Left ventricle myocardium inferior (tissue), 1 donor: ENCODE measurements around the gene TMEM163. TPM values are rescaled to one million over a fixed set of nuclear protein-coding genes. Genes with fewer than 3 reads are reported as not detected.

Source experiments
- DNase-seq: peaks from one replicate; pipeline ENCODE4 v3.0.0-alpha.2; 2020
- H3K27ac ChIP-seq: fragments of 200-600 bp; replicated peaks from 2 replicates; pipeline ENCODE4 v1.8.0; 2021
- H3K27me3 ChIP-seq: fragments of 200-600 bp; 2 replicates; pipeline ENCODE4 v1.8.0; 2021; ENCODE audit warnings: low read depth
- H3K36me3 ChIP-seq: fragments of 200-600 bp; 2 replicates; pipeline ENCODE4 v1.8.0; 2021
- H3K4me1 ChIP-seq: fragments of 200-600 bp; 2 replicates; pipeline ENCODE4 v1.8.0; 2021
- H3K4me3 ChIP-seq: fragments of 200-600 bp; 2 replicates; pipeline ENCODE4 v1.8.0; 2021; ENCODE audit warnings: mild to moderate bottlenecking, moderate library complexity
- H3K9me3 ChIP-seq: fragments of 200-600 bp; replicated peaks from 2 replicates; pipeline ENCODE4 v1.8.0; 2021
- intact Hi-C: fragments of 100-400 bp; cut with micrococcal nuclease; formaldehyde crosslinking; loops from one replicate; pipeline ENCODE4 v1.11.0; 2022
- total RNA-seq: library from RNA; stranded (reverse); fragmentation: NEBNext Ultra II Directional; extraction: Animal tissue kit (Norgen Biotek cat#: 25700); gene quantifications from one replicate; pipeline ENCODE4 v1.2.1, GENCODE V29; 2021
- TF ChIP-seq, protein P1 (sequence below): fragments of 200-600 bp; IDR thresholded peaks from 2 replicates; pipeline ENCODE4 v1.8.0; 2021; ENCODE audit warnings: antibody characterized with exemption, mild to moderate bottlenecking, borderline replicate concordance
- donor health status: DM: no; HTN: yes; CAD: no; lungs with severe emphysema.

Gene TMEM163
- total RNA-seq, 1 donor from 2014 or later: 0.22 TPM

DNA sequence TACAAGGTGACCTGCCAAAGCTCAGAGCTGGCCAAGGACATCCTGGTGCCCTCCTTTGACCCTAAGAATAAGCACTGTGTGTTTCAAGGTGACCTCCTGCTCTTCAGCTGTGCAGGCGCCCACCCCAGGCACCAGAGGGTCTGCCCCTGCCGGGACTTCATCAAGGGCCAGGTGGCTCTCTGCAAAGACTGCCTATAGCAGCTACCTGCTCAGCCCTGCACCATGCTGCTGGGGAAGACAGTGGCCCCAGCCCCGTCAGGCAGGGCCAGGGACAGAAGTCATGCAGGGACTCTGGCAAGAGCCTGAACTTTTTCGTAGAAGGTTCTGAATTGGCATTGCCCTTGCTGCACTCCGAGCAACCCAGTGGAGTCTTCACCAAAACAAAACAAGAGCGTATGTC is 270.1 kb downstream of the TMEM163 start:
- Histone ChIP-seq H3K27me3 (no peaks in the 10 kb centered on the region), H3K9me3 (no peaks in the 10 kb centered on the region), H3K4me1 (peaks cover 34% of the 10 kb centered on the region), H3K27ac (no peak overlapping the region), H3K36me3 (peaks cover 32% of the 10 kb centered on the region), H3K4me3 (no peak overlapping the region)
- intact Hi-C loops: loop anchor here (5.0 kb wide), 1 partner anchor 561 kb away; no protein-coding TSS in a partner anchor
- TF ChIP-seq, protein P1, sequence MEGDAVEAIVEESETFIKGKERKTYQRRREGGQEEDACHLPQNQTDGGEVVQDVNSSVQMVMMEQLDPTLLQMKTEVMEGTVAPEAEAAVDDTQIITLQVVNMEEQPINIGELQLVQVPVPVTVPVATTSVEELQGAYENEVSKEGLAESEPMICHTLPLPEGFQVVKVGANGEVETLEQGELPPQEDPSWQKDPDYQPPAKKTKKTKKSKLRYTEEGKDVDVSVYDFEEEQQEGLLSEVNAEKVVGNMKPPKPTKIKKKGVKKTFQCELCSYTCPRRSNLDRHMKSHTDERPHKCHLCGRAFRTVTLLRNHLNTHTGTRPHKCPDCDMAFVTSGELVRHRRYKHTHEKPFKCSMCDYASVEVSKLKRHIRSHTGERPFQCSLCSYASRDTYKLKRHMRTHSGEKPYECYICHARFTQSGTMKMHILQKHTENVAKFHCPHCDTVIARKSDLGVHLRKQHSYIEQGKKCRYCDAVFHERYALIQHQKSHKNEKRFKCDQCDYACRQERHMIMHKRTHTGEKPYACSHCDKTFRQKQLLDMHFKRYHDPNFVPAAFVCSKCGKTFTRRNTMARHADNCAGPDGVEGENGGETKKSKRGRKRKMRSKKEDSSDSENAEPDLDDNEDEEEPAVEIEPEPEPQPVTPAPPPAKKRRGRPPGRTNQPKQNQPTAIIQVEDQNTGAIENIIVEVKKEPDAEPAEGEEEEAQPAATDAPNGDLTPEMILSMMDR: no peak
- no peak for DNase-seq

DNA sequence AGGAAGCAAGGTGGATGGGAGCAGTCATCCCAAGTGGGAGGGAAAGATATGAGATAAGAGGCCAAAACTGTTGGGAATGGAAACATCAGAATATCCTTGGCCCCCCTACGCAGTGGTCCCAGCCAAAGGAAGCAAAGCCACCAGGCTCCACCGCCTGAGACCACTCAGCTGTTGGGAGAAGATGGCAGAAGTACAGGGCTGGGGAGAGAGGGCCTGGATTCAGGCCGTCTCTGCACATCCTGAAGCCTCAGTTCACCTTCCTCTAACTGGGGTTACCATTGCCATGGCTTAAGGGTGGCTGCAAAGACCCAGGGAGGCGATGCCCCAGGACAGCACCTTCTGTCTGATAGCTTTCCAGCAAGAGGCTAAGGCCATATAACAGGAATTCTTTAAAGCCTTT is 271.1 kb downstream of the TMEM163 start:
- TF ChIP-seq, protein P1: no peak
- DNase-seq: no peak
- Histone ChIP-seq H3K4me1 (peaks cover 39% of the 10 kb centered on the region), H3K36me3 (peaks cover 32% of the 10 kb centered on the region), H3K4me3 (no peak overlapping the region), H3K27me3 (no peaks in the 10 kb centered on the region), H3K27ac (no peak overlapping the region), H3K9me3 (no peaks in the 10 kb centered on the region)
- intact Hi-C loops: loop anchor here (5.0 kb wide), 1 partner anchor 560 kb away; no protein-coding TSS in a partner anchor

DNA sequence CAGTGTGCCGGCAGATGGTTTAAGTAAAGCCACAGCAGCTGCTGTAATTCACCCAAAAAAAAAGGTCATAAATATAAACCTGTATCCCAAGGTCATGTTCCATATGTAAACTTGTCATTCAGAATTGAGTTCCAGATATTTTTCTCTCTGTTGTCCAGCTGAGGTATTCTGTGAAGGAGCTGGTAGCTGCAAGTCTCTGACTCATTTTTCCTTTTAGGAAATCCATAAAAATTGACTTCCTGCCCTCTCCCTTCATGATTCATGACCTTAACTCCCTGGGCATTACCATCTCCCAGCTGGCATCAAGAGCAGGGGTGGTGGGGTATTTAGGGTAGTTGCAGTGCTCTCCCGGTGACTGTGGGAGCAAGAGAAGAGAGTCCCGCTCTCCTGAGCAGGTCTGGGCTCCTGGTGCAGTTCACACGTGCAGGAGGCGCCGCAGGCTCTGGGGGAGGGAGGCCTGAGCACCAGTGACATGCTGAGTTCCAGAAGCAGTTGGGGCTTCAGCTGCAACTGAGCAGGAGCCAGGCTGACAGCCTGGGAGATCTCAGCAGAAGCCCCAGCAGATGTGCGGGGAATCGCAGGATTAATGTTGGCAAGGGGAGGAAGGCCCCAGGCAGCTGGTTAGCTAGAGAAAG is 272.3 kb downstream of the TMEM163 start:
- Histone ChIP-seq H3K4me1 (peaks cover 42% of the 10 kb centered on the region), H3K27ac (no peak overlapping the region), H3K27me3 (no peaks in the 10 kb centered on the region), H3K4me3 (no peak overlapping the region), H3K9me3 (no peaks in the 10 kb centered on the region), H3K36me3 (peaks cover 43% of the 10 kb centered on the region)
- intact Hi-C loops: loop anchor here (5.0 kb wide), 1 partner anchor 559 kb away; no protein-coding TSS in a partner anchor
- TF ChIP-seq, protein P1: no peak
- DNase-seq: no peak

DNA sequence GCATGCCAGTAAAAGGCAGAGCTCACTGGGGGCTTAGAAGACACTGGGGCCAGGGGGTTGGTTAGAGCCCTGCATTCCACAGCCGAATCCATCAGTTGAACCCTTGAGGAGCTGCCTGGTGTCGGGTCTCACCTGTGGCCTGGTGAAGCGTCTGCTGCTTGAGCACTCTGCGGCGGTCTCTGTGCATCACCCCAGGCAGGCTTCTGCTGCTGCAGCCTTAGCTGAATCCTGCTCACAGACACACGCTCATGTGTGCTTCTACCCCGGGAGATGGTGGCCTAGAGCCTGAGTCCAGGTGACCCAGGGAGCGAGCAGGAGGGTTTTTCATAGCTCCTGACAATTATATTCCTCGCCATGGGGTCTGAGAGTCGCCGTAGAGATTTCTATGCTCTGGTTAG is 272.8 kb downstream of the TMEM163 start:
- intact Hi-C loops: loop anchor here (5.0 kb wide), 1 partner anchor 559 kb away; no protein-coding TSS in a partner anchor
- H3K4me3 ChIP-seq: no peak overlapping the region
- peaks cover 44% of the 10 kb centered on the region for H3K36me3 ChIP-seq
- no peak for DNase-seq
- H3K27me3 ChIP-seq: no peaks in the 10 kb centered on the region
- H3K9me3 ChIP-seq: no peaks in the 10 kb centered on the region
- H3K4me1 ChIP-seq: peaks cover 47% of the 10 kb centered on the region
- no peak overlapping the region for H3K27ac ChIP-seq
- TF ChIP-seq, protein P1: no peak

DNA sequence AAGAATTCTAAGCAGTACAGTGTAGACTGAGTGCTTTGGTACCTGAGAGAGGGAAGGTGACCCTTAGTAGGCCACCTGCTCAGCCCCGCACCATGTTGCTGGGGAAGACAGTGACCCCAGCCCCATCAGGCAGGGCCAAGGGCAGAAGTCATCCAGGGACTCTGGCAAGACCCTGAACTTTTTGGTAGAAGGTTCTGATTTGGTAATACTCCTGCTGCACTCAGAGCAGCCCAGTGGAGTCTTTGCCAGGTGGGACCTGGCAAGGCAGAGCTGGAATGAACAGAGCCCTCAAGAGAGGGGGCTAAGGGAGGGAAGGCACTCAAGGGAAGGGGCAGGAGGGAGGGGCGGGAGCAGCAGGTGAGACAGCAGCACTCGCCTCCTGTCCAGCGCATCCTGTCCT is 273.7 kb downstream of the TMEM163 start:
- DNase-seq: no peak
- TF ChIP-seq, protein P1: no peak
- Histone ChIP-seq H3K4me1 (peaks cover 55% of the 10 kb centered on the region), H3K4me3 (no peak overlapping the region), H3K9me3 (no peaks in the 10 kb centered on the region), H3K27me3 (no peaks in the 10 kb centered on the region), H3K27ac (no peak overlapping the region), H3K36me3 (peaks cover 45% of the 10 kb centered on the region)
- intact Hi-C loops: loop anchor here (5.0 kb wide), 1 partner anchor 558 kb away; no protein-coding TSS in a partner anchor
